Glutamatergic neuron (in vitro differentiated cells): ENCODE measurements around the gene PHLDA2. TPM values are rescaled to one million over a fixed set of nuclear protein-coding genes. Genes with fewer than 3 reads are reported as not detected.

Experiments used
- DNase-seq: peaks from one replicate; pipeline ENCODE4 v3.0.0; 2022
- H3K27ac Mint-ChIP-seq: one replicate; pipeline ENCODE4 v1.8.0; 2020; ENCODE audit warnings: mild to moderate bottlenecking, mixed read lengths, inconsistent platforms; ENCODE audit not compliant: unreplicated experiment
- H3K27me3 Mint-ChIP-seq: one replicate; pipeline ENCODE4 v1.8.0; 2020; ENCODE audit warnings: mild to moderate bottlenecking, moderate library complexity, mixed read lengths, inconsistent platforms; ENCODE audit not compliant: unreplicated experiment
- H3K36me3 Mint-ChIP-seq: one replicate; pipeline ENCODE4 v1.8.0; 2020; ENCODE audit warnings: mild to moderate bottlenecking, mixed read lengths, inconsistent platforms; ENCODE audit not compliant: unreplicated experiment
- H3K4me1 Mint-ChIP-seq: one replicate; pipeline ENCODE4 v1.8.0; 2020; ENCODE audit warnings: mild to moderate bottlenecking, low read depth, mixed read lengths, inconsistent platforms; ENCODE audit not compliant: unreplicated experiment
- H3K4me3 Mint-ChIP-seq: one replicate; pipeline ENCODE4 v1.8.0; 2020; ENCODE audit warnings: mild to moderate bottlenecking, mixed read lengths, inconsistent platforms; ENCODE audit not compliant: unreplicated experiment
- H3K9me3 Mint-ChIP-seq: one replicate; pipeline ENCODE4 v1.8.0; 2020; ENCODE audit warnings: mild to moderate bottlenecking, moderate library complexity, mixed read lengths, inconsistent platforms; ENCODE audit not compliant: unreplicated experiment
- CTCF ChIP-seq: fragments of 200-600 bp; sonication (generic); IDR thresholded peaks from one replicate; pipeline ENCODE4 v1.5.0; 2021; ENCODE audit not compliant: partially characterized antibody, unreplicated experiment
- total RNA-seq: library from RNA; stranded (reverse); fragmentation: NEBNext Ultra II Directional; extraction: Animal tissue kit (Norgen Biotek cat#: 25700); gene quantifications from one replicate; pipeline ENCODE4 v1.2.1, GENCODE V29; 2021; ENCODE audit not compliant: unreplicated experiment

PHLDA2 gene
- total RNA-seq, 1 donor from 2014 or later: 1.2 TPM

- Mint-ChIP-seq H3K27ac (no peak overlapping the region), H3K4me3 (no peak overlapping the region), H3K4me1 (peaks cover 3% of the 10 kb centered on the region), H3K9me3 (peaks cover 2% of the 10 kb centered on the region), H3K36me3 (no peaks in the 10 kb centered on the region), H3K27me3 (peaks cover 11% of the 10 kb centered on the region)
- TF ChIP-seq CTCF: no peak
- no peak for DNase-seq
These were observed 320 bp upstream of the PHLDA2 start for GRCh38 chr11:2929531-2929949.

- Mint-ChIP-seq H3K27ac (no peak overlapping the region), H3K9me3 (peaks cover 2% of the 10 kb centered on the region)
These were observed 1.2 kb downstream of the PHLDA2 start for GRCh38 chr11:2927851-2928604.

GRCh38 chr11:2927121-2927800, 2.0 kb downstream of the PHLDA2 start:
- Mint-ChIP-seq H3K4me1 (peaks cover 3% of the 10 kb centered on the region), H3K27me3 (peaks cover 11% of the 10 kb centered on the region), H3K4me3 (peak overlapping the region; percentile 30), H3K36me3 (no peaks in the 10 kb centered on the region), H3K27ac (no peak overlapping the region), H3K9me3 (peaks cover 2% of the 10 kb centered on the region)
- TF ChIP-seq CTCF: no peak
- DNase-seq: peak; percentile 12

More at GRCh38 chr11:2927851-2928604, 1.2 kb downstream of the PHLDA2 start:
- Mint-ChIP-seq H3K4me3 (peak overlapping the region; percentile 56), H3K36me3 (no peaks in the 10 kb centered on the region), H3K4me1 (peaks cover 3% of the 10 kb centered on the region), H3K27me3 (peaks cover 11% of the 10 kb centered on the region)
- no peak for TF ChIP-seq CTCF
- DNase-seq: peak; percentile 40

- no peaks in the 10 kb centered on the region for H3K36me3 Mint-ChIP-seq
- peaks cover 11% of the 10 kb centered on the region for H3K27me3 Mint-ChIP-seq
- peaks cover 2% of the 10 kb centered on the region for H3K9me3 Mint-ChIP-seq
- peaks cover 3% of the 10 kb centered on the region for H3K4me1 Mint-ChIP-seq
- DNase-seq: peak; percentile 11
- no peak overlapping the region for H3K27ac Mint-ChIP-seq
- no peak overlapping the region for H3K4me3 Mint-ChIP-seq
- no peak for TF ChIP-seq CTCF
These were observed 2.6 kb downstream of the PHLDA2 start for GRCh38 chr11:2926611-2927051.
